ENCODE measurements around the gene TMEM205.
"Not testable (repeated sequence)": the region's sequence is repeated elsewhere in the genome, so short reads cannot be mapped to it uniquely, and the experiment has no call there.

TMEM205 gene

GRCh38 chr19:11370744-11371143 is 24.7 kb upstream of the TMEM205 start:
- DNase-seq = no peak

GRCh38 chr19:11367528-11367927 is 21.5 kb upstream of the TMEM205 start:
- DNase-seq = no peak

- DNase-seq = no peak
Measured at GRCh38 chr19:11365557-11366117, 19.6 kb upstream of the TMEM205 start.

- no peak for DNase-seq
Measured at GRCh38 chr19:11364935-11365334, 18.9 kb upstream of the TMEM205 start.

- no peak for DNase-seq
Measured at GRCh38 chr19:11364296-11364904, 18.3 kb upstream of the TMEM205 start.

GRCh38 chr19:11363881-11364280 is 17.8 kb upstream of the TMEM205 start:
- DNase-seq = no peak

- no peak for DNase-seq
Measured at GRCh38 chr19:11361771-11362731, 16.0 kb upstream of the TMEM205 start.

GRCh38 chr19:11361037-11361770 is 15.1 kb upstream of the TMEM205 start:
- no peak for DNase-seq

- no peak for DNase-seq
Measured at GRCh38 chr19:11359421-11359820, 13.4 kb upstream of the TMEM205 start.

GRCh38 chr19:11356676-11357550 is 10.8 kb upstream of the TMEM205 start:
- DNase-seq = no peak

- no peak for DNase-seq
Measured at GRCh38 chr19:11356074-11356397, 10.0 kb upstream of the TMEM205 start.

- peak; percentile 48 to 78 (median 64) for DNase-seq
Measured at GRCh38 chr19:11355160-11356073, 9.3 kb upstream of the TMEM205 start, which contains the start of gene PLPPR2. Gene PLPPR2, plus strand, starts transcription at chr19:11355432. Its CDS starts 2,242 bp downstream, at chr19:11357674.

- DNase-seq = not testable (repeated sequence)
Measured at GRCh38 chr19:11354102-11354501, 8.0 kb upstream of the TMEM205 start.

GRCh38 chr19:11349171-11349570 is 3.1 kb upstream of the TMEM205 start:
- DNase-seq = no peak

GRCh38 chr19:11347546-11348039 is 1.5 kb upstream of the TMEM205 start:
- no peak for DNase-seq

- DNase-seq = no peak
Measured at GRCh38 chr19:11345122-11345803, 805 bp downstream of the TMEM205 start.

GRCh38 chr19:11342429-11342828 is 3.6 kb downstream of the TMEM205 start:
- no peak for DNase-seq

GRCh38 chr19:11340099-11340467 is 6.0 kb downstream of the TMEM205 start:
- DNase-seq = not testable (repeated sequence)

- DNase-seq = peak; percentile 22 to 64 (median 38)
Measured at GRCh38 chr19:11339254-11340098, 6.6 kb downstream of the TMEM205 start, which contains the start of gene RAB3D. Gene RAB3D, minus strand, starts transcription at chr19:11339657. Its CDS starts 2,258 bp downstream, at chr19:11337399.
